Dendritic cell treated with granulocyte-macrophage colony-stimulating factor and Interleukin-4, amounts not matched to agents 40 ng/mL and 50 ng/mL, for 4 days (primary cell): ENCODE results near the gene PRDX1.
"Not testable (repeated sequence)": the region's sequence is repeated elsewhere in the genome, so short reads cannot be mapped to it uniquely, and the experiment has no call there.

Experiments
- H3K27ac Mint-ChIP-seq: one replicate; pipeline ENCODE4 v1.8.0; 2022; ENCODE audit warnings: mild to moderate bottlenecking, mixed read lengths
- H3K27me3 Mint-ChIP-seq: one replicate; pipeline ENCODE4 v1.8.0; 2022; ENCODE audit warnings: mild to moderate bottlenecking, mixed read lengths
- H3K36me3 Mint-ChIP-seq: one replicate; pipeline ENCODE4 v1.8.0; 2022; ENCODE audit warnings: low read depth, mixed read lengths
- H3K4me1 Mint-ChIP-seq: one replicate; pipeline ENCODE4 v1.8.0; 2022; ENCODE audit warnings: low read depth, mixed read lengths
- H3K4me3 Mint-ChIP-seq: one replicate; pipeline ENCODE4 v1.8.0; 2022; ENCODE audit warnings: mild to moderate bottlenecking, moderate library complexity, mixed read lengths
- H3K9me3 Mint-ChIP-seq: one replicate; pipeline ENCODE4 v1.8.0; 2022; ENCODE audit warnings: mixed read lengths
- intact Hi-C: fragments of 100-400 bp; cut with micrococcal nuclease; formaldehyde crosslinking; loops from one replicate; pipeline ENCODE4 v1.15.0; 2022

Gene PRDX1

GRCh38 chr1:45479039-45479748 is 42.5 kb downstream of the PRDX1 start:
- Mint-ChIP-seq H3K4me1 (peaks cover 6% of the 10 kb centered on the region), H3K9me3 (no peaks in the 10 kb centered on the region), H3K36me3 (no peaks in the 10 kb centered on the region), H3K27ac (no peak overlapping the region), H3K27me3 (no peaks in the 10 kb centered on the region), H3K4me3 (no peak overlapping the region)
- intact Hi-C loops = no loop called here

- peaks cover 4% of the 10 kb centered on the region for H3K4me1 Mint-ChIP-seq
- intact Hi-C loops = no loop called here
- no peaks in the 10 kb centered on the region for H3K36me3 Mint-ChIP-seq
- no peaks in the 10 kb centered on the region for H3K27me3 Mint-ChIP-seq
- H3K9me3 Mint-ChIP-seq = no peaks in the 10 kb centered on the region
- no peak overlapping the region for H3K4me3 Mint-ChIP-seq
- H3K27ac Mint-ChIP-seq = no peak overlapping the region
Measured at GRCh38 chr1:45478121-45478814, 43.4 kb downstream of the PRDX1 start.

GRCh38 chr1:45477646-45478045 is 44.0 kb downstream of the PRDX1 start:
- Mint-ChIP-seq H3K4me3 (no peak overlapping the region), H3K4me1 (no peaks in the 10 kb centered on the region), H3K27me3 (no peaks in the 10 kb centered on the region), H3K36me3 (no peaks in the 10 kb centered on the region), H3K27ac (no peak overlapping the region), H3K9me3 (no peaks in the 10 kb centered on the region)
- intact Hi-C loops = no loop called here

DNA sequence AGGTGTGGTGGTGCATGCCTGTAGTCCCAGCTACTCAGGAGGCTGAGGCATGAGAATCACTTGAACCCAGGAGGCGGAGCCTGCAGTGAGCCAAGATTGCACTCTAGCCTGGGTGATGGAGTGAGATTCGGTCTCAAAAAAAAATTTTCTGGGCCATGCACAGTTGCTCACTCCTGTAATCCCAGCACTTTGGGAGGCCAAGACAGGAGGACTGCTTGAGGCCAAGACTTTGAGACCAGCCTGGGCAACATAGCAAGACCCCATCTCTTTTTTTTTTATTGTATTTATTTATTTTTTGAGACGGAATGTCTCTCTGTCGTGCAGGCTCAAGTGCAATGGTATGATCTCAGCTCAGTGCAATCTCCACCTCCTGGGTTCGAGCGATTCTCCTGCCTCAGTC is 47.5 kb downstream of the PRDX1 start:
- H3K27me3 Mint-ChIP-seq, H3K4me1 Mint-ChIP-seq, H3K4me3 Mint-ChIP-seq, intact Hi-C loops, H3K27ac Mint-ChIP-seq, H3K36me3 Mint-ChIP-seq, H3K9me3 Mint-ChIP-seq: not testable (repeated sequence)

GRCh38 chr1:45473302-45473701 is 48.4 kb downstream of the PRDX1 start:
- H3K4me3 Mint-ChIP-seq = no peak overlapping the region
- no peaks in the 10 kb centered on the region for H3K9me3 Mint-ChIP-seq
- intact Hi-C loops = no loop called here
- no peaks in the 10 kb centered on the region for H3K36me3 Mint-ChIP-seq
- H3K27ac Mint-ChIP-seq = no peak overlapping the region
- no peaks in the 10 kb centered on the region for H3K27me3 Mint-ChIP-seq
- no peaks in the 10 kb centered on the region for H3K4me1 Mint-ChIP-seq

- H3K4me1 Mint-ChIP-seq = no peaks in the 10 kb centered on the region
- H3K36me3 Mint-ChIP-seq = no peaks in the 10 kb centered on the region
- no peak overlapping the region for H3K4me3 Mint-ChIP-seq
- intact Hi-C loops = no loop called here
- no peaks in the 10 kb centered on the region for H3K27me3 Mint-ChIP-seq
- H3K9me3 Mint-ChIP-seq = no peaks in the 10 kb centered on the region
- H3K27ac Mint-ChIP-seq = no peak overlapping the region
Measured at GRCh38 chr1:45470306-45470798, 51.3 kb downstream of the PRDX1 start.

DNA sequence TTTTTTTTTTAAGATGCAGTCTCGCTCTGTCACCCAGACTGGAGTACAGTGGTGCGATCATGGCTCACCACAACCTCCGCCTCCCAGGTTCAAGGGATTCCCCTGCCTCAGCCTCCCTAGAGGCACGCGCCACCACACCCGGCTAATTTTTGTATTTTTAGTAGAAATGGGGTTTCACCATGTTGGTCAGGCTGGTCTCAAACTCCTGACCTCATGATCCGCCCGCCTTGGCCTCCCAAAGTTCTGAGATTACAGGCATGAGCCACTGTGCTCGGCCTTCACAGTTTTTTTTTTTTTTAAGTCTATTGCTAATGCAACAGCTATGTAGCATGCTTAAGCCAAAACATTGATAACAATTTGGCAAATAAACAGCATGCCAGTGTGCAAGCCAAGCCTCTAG is 54.3 kb downstream of the PRDX1 start:
- H3K27ac Mint-ChIP-seq, intact Hi-C loops: not testable (repeated sequence)

GRCh38 chr1:45465277-45465676 is 56.4 kb downstream of the PRDX1 start:
- Mint-ChIP-seq H3K9me3 (no peaks in the 10 kb centered on the region), H3K27ac (no peak overlapping the region)

More for the DNA sequence above, 54.3 kb downstream of the PRDX1 start:
- not testable (repeated sequence) for H3K9me3 Mint-ChIP-seq, H3K4me1 Mint-ChIP-seq, H3K36me3 Mint-ChIP-seq, H3K27me3 Mint-ChIP-seq, H3K4me3 Mint-ChIP-seq

More at GRCh38 chr1:45465277-45465676, 56.4 kb downstream of the PRDX1 start:
- H3K36me3 Mint-ChIP-seq = no peaks in the 10 kb centered on the region
- no peak overlapping the region for H3K4me3 Mint-ChIP-seq
- no peaks in the 10 kb centered on the region for H3K27me3 Mint-ChIP-seq
- H3K4me1 Mint-ChIP-seq = no peaks in the 10 kb centered on the region
- intact Hi-C loops = no loop called here
